ENCODE data around the gene STARD3.
"Not testable (repeated sequence)": the region's sequence is repeated elsewhere in the genome, so short reads cannot be mapped to it uniquely, and the experiment has no call there.

STARD3 gene

DNA sequence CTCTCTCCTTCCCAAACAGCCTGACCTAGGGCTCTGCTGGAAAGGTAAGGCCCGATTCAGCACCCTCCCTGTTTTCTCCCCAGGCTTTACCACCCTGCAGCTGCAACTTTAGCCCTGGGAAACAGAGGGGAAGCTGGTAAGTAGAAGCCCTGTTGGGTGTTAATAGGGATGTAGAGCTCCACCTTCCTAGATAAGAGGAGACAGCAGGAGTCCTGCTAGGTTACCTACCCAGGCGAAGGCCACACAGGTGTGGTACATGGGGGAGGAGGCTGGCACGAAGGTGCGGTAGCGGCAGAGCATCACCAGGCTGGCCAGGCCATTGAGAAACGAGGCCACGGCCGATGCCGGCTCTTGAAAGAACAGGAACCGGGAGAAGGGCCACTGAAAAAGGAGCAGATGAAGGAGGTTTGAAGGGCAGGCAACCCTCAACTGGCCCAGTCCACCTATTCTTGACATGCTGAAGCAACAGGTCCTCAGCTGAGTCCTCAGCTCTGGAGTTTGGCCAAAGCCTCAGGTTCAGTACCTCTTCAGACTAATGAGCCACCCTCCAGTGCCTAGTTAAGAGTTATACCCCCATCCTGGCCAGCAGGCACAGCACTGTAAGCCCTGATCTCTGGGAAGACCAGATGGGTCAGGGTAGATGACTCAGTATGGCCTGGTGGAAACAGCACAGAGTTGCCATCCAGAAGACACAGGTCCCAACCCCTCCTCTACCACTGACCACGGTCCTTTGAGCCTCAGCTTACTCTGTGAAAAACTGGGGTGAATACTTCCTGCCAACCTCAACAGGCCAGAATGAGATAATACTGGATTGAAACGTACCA is 47.6 kb downstream of the STARD3 start:
- no peak overlapping the region for H3K27ac ChIP-seq (ENCODE audit: low read length)
- peaks cover 15% of the 10 kb centered on the region; the same call in 1 of the 2 replicates for H3K4me1 ChIP-seq (ENCODE audit: insufficient read depth, low read length)
- H3K9ac ChIP-seq (ENCODE audit: low read depth, low read length), result no peak overlapping the region
- H3K36me3 ChIP-seq (ENCODE audit: insufficient read depth, low read depth, low read length), result peaks cover 18% of the 10 kb centered on the region
- no peaks in the 10 kb centered on the region for H3K9me3 ChIP-seq (ENCODE audit: insufficient read depth, low read depth, low read length)
- H3K4me3 ChIP-seq (ENCODE audit: low read length), result no peak overlapping the region
- H3K27me3 ChIP-seq (ENCODE audit: insufficient read depth, low read length), result no peaks in the 10 kb centered on the region

DNA sequence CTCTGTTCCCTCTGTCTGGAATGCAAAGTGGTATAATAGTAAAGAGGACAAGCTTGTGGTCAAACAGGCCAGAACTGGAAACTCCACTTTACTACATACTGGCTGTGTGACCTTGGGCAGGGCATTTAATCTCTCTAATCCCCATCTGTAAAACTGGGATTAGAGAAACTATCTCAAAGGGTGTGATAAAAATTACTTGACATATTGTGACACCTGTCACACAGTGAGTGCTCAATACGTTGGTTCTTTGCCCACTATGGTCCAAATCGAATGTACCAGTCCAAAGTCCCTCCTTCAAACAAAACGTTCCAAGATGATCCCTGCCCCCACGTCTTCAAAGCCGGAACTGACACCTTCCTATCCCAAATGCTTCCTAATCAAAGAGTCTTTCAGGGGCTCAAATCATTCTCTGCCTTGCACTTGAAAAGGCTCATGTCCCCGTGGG is 50.2 kb downstream of the STARD3 start:
- Histone ChIP-seq H3K4me1 (ENCODE audit: insufficient read depth, low read length) (peaks cover 25% of the 10 kb centered on the region), H3K36me3 (ENCODE audit: insufficient read depth, low read depth, low read length) (peaks cover 7% of the 10 kb centered on the region), H3K27ac (ENCODE audit: low read length) (peak overlapping the region; percentile 26), H3K4me3 (ENCODE audit: low read length) (peak overlapping the region; percentile 89), H3K9me3 (ENCODE audit: insufficient read depth, low read depth, low read length) (no peaks in the 10 kb centered on the region), H3K27me3 (ENCODE audit: insufficient read depth, low read length) (no peaks in the 10 kb centered on the region), H3K9ac (ENCODE audit: low read depth, low read length) (peak overlapping the region; percentile 94; the same call in 1 of the 2 replicates)

DNA sequence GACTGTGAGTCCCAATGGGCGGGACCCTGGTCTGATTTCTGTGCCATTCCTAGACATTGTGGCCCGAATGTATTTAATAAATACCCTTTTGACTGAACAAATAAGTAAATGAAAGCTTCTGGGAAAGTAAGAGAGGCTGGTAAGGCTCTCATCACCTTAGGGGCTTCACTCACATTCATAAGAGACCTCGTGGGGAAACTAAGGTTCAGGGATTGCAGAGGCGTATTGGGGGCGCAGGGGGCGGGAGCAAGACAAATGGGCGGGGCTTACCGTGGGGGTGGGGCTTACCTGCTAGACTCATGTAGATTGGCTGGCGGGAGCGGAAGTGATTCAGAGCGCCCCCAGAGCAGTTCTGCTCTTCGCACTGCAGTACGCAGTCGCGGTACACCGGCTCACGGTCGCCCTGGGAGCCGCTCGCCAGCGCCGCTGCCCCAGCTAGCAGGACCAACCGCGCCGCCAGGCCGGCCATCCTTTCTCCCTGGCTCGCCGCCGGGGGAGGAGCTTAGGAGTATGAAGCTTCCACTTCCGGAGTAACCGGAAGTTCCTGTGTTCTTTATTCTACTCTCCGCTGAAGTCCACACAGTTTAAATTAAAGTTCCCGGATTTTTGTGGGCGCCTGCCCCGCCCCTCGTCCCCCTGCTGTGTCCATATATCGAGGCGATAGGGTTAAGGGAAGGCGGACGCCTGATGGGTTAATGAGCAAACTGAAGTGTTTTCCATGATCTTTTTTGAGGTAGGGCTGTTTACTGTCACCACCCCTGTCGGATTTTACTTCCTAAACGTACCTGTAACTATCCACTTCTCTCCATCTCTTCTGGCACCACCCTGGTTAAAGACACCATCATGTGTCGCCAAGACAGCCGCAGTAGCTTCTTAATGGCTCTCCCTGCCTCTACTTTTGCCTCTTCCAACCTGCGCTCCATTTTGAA is 50.9 kb downstream of the STARD3 start, which contains the start of gene PGAP3:
Gene PGAP3, minus strand, starts transcription at position 512 of the 929 bp plus-strand sequence. Its CDS starts 43 bp downstream, at position 469.
- Histone ChIP-seq H3K9me3 (ENCODE audit: insufficient read depth, low read depth, low read length) (no peaks in the 10 kb centered on the region), H3K4me1 (ENCODE audit: insufficient read depth, low read length) (peaks cover 25% of the 10 kb centered on the region), H3K4me3 (ENCODE audit: low read length) (peak within 1 kb of the TSS; percentile 89), H3K27me3 (ENCODE audit: insufficient read depth, low read length) (no peaks in the 10 kb centered on the region), H3K27ac (ENCODE audit: low read length) (peak within 1 kb of the TSS; percentile 95), H3K9ac (ENCODE audit: low read depth, low read length) (peak within 1 kb of the TSS; percentile 94), H3K36me3 (ENCODE audit: insufficient read depth, low read depth, low read length) (peaks cover 7% of the 10 kb centered on the region)

DNA sequence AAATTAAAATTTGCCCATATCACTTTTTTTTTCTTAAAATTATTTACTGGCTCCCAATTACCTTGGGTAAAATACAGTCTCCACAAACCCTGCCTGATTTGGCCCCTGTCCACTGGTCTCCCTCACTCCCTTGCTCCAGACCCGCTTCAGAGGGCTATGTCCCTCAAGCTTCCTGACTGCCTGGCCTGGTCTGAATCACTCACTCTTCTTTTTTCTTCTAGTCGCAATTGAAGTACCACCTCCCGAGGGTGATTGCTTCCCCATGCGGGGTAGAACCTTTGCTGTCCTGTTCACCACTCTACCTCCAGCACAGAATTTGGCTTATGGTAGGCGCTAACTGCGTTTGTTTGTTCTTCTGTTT is 51.5 kb downstream of the STARD3 start:
- H3K9me3 ChIP-seq (ENCODE audit: insufficient read depth, low read depth, low read length), result no peaks in the 10 kb centered on the region
- H3K4me3 ChIP-seq (ENCODE audit: low read length), result peak overlapping the region; percentile 89
- H3K27me3 ChIP-seq (ENCODE audit: insufficient read depth, low read length), result no peaks in the 10 kb centered on the region
- H3K4me1 ChIP-seq (ENCODE audit: insufficient read depth, low read length), result peaks cover 25% of the 10 kb centered on the region
- H3K36me3 ChIP-seq (ENCODE audit: insufficient read depth, low read depth, low read length), result peaks cover 7% of the 10 kb centered on the region
- H3K9ac ChIP-seq (ENCODE audit: low read depth, low read length), result peak overlapping the region; percentile 94
- H3K27ac ChIP-seq (ENCODE audit: low read length), result peak overlapping the region; percentile 95

DNA sequence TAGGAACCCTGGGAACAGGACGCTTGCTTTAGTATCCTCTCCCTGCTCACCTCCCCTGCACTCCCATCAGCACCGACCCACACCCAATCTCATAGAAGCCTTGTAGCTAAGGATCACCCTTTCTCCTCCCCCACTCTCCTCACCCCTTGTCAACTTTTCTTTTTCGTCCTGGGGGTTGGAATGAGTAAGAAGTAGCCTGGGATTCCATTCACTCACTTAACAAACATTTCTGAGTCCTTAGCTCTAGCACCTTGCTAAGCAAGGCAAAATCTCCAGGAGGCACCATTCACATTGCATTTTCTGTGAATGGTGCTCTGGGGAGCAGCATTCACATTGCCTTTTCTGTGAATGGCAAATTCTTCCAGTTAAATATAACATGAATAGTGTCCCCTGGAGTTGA is 52.0 kb downstream of the STARD3 start:
- no peaks in the 10 kb centered on the region for H3K27me3 ChIP-seq (ENCODE audit: insufficient read depth, low read length)
- peak overlapping the region; percentile 89 for H3K4me3 ChIP-seq (ENCODE audit: low read length)
- peak overlapping the region; percentile 95 for H3K27ac ChIP-seq (ENCODE audit: low read length)
- peaks cover 7% of the 10 kb centered on the region for H3K36me3 ChIP-seq (ENCODE audit: insufficient read depth, low read depth, low read length)
- H3K4me1 ChIP-seq (ENCODE audit: insufficient read depth, low read length), result peaks cover 25% of the 10 kb centered on the region
- H3K9me3 ChIP-seq (ENCODE audit: insufficient read depth, low read depth, low read length), result no peaks in the 10 kb centered on the region
- H3K9ac ChIP-seq (ENCODE audit: low read depth, low read length), result peak overlapping the region; percentile 94

DNA sequence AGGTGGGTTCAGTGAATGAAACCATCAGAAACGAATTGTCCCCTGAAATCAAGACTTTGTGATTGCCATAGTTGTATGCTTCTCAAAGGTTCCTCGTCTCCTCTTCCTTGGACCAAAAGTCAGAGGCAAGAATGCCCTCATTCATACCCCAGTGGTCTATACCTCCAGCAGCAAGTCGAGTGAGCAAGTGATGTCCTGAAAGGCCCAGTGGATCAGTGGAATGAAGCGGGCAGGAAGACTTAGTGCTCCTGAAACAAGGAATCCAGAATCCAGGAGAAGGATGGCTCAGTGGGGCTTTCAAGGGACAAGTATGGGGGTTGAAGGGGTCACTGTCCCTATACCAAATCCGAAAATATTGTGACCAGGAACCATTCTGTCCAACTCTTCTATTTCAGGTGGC is 57.6 kb downstream of the STARD3 start:
- no peaks in the 10 kb centered on the region for H3K36me3 ChIP-seq (ENCODE audit: insufficient read depth, low read depth, low read length)
- H3K4me1 ChIP-seq (ENCODE audit: insufficient read depth, low read length), result peaks cover 44% of the 10 kb centered on the region
- H3K9ac ChIP-seq (ENCODE audit: low read depth, low read length), result peak overlapping the region; percentile 63; the same call in 1 of the 2 replicates
- H3K27ac ChIP-seq (ENCODE audit: low read length), result peak overlapping the region; percentile 4
- no peak overlapping the region for H3K4me3 ChIP-seq (ENCODE audit: low read length)
- no peaks in the 10 kb centered on the region for H3K27me3 ChIP-seq (ENCODE audit: insufficient read depth, low read length)
- no peaks in the 10 kb centered on the region for H3K9me3 ChIP-seq (ENCODE audit: insufficient read depth, low read depth, low read length)

DNA sequence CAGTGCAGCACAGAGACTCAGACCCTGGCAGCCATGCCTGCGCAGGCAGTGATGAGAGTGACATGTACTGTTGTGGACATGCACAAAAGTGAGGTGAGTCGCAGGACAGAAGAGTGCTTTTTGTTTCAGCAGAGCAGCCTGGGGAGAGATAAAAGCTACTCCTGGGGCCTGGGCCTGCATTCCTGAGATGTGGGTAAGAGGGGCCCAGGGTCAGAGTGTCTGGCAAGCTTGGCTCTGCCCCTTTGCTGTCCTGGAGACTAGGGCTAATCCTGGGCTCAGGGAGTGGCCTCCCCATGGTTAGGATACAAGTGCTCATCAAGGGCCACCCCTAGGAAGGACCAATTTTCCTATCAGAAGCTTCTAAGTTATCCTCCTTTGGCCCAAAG is 58.1 kb downstream of the STARD3 start:
- peaks cover 39% of the 10 kb centered on the region for H3K4me1 ChIP-seq (ENCODE audit: insufficient read depth, low read length)
- H3K27ac ChIP-seq (ENCODE audit: low read length), result peak overlapping the region; percentile 17
- H3K4me3 ChIP-seq (ENCODE audit: low read length), result no peak overlapping the region
- H3K9me3 ChIP-seq (ENCODE audit: insufficient read depth, low read depth, low read length), result no peaks in the 10 kb centered on the region
- no peaks in the 10 kb centered on the region for H3K36me3 ChIP-seq (ENCODE audit: insufficient read depth, low read depth, low read length)
- no peaks in the 10 kb centered on the region for H3K27me3 ChIP-seq (ENCODE audit: insufficient read depth, low read length)
- peak overlapping the region; percentile 63; the same call in 1 of the 2 replicates for H3K9ac ChIP-seq (ENCODE audit: low read depth, low read length)

DNA sequence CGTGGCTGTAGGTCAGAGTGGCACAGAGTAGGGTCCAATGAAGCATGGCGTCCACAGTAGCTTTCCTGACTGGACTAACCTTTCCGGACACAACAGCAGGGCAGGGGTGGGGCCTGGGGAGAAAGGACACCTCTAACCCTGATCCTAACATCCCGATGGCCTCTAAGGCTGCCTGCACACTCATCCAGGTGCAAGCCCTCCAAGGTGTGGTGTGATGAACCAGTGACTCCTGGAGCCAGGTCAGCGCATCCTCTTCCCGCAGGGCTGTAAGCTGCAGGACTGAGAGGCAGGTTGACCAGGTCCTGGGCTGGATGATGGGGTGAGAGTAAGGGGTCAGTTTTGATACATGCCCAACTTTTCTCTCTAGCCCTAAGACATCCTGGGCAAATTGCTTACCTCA is 59.8 kb downstream of the STARD3 start:
- Histone ChIP-seq H3K9me3 (ENCODE audit: insufficient read depth, low read depth, low read length) (no peaks in the 10 kb centered on the region), H3K9ac (ENCODE audit: low read depth, low read length) (peak overlapping the region; percentile 58; the same call in 1 of the 2 replicates), H3K27ac (ENCODE audit: low read length) (peak overlapping the region; percentile 80), H3K27me3 (ENCODE audit: insufficient read depth, low read length) (no peaks in the 10 kb centered on the region), H3K36me3 (ENCODE audit: insufficient read depth, low read depth, low read length) (peaks cover 1% of the 10 kb centered on the region; the same call in 1 of the 2 replicates), H3K4me1 (ENCODE audit: insufficient read depth, low read length) (peaks cover 33% of the 10 kb centered on the region; the same call in 1 of the 2 replicates), H3K4me3 (ENCODE audit: low read length) (peak overlapping the region; percentile 36; the same call in 1 of the 2 replicates)

DNA sequence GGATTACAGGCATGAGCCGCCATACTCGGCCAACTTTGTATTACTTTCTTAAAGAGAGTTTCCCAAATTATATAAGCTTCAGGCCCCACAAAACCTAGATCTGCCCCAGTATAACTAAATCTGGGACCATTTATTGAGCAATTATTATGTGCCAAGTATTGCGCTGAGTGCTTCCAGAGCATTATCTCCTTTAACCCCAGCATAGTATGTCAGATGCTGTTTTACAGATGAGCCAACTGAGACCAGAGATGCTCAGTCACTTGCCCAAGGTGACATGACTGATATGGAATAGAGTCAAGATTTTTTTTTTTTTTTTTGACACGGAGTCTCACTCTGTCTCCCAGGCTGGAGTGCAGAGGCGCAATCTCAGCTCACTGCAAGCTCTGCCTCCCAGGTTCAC is 61.0 kb downstream of the STARD3 start:
- H3K36me3 ChIP-seq (ENCODE audit: insufficient read depth, low read depth, low read length), result peaks cover 13% of the 10 kb centered on the region; the same call in 1 of the 2 replicates
- H3K4me3 ChIP-seq (ENCODE audit: low read length), result no peak overlapping the region
- no peaks in the 10 kb centered on the region for H3K27me3 ChIP-seq (ENCODE audit: insufficient read depth, low read length)
- H3K9ac ChIP-seq (ENCODE audit: low read depth, low read length), result no peak overlapping the region
- H3K4me1 ChIP-seq (ENCODE audit: insufficient read depth, low read length), result peaks cover 44% of the 10 kb centered on the region
- H3K27ac ChIP-seq (ENCODE audit: low read length), result no peak overlapping the region
- no peaks in the 10 kb centered on the region for H3K9me3 ChIP-seq (ENCODE audit: insufficient read depth, low read depth, low read length)

DNA sequence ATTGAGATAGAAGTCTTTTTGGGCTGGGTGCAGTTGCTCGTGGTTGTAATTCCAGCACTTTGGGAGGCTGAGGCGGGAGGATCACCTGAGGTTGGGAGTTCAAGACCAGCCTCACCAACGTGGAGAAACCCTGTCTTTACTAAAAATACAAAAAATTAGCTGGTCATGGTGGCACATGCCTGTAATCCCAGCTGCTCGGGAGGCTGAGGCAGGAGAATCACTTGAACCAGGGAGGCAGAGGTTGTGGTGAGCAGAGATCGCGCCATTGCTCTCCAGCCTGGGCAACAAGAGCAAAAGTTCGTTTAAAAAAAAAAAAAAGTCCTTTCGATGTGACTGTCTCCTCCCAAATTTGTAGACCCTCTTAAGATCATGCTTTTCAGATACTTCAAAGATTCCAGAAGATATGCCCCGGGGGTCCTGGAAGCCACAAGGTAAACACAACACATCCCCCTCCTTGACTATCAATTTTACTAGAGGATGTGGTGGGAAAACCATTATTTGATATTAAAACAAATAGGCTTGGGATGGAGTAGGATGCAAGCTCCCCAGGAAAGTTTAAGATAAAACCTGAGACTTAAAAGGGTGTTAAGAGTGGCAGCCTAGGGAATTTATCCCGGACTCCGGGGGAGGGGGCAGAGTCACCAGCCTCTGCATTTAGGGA is 62.3 kb downstream of the STARD3 start:
- Histone ChIP-seq H3K4me3 (ENCODE audit: low read length) (peak overlapping the region; percentile 97), H3K9ac (ENCODE audit: low read depth, low read length) (peak overlapping the region; percentile 91; the same call in 1 of the 2 replicates), H3K27ac (ENCODE audit: low read length) (peak overlapping the region; percentile 88), H3K4me1 (ENCODE audit: insufficient read depth, low read length) (peaks cover 45% of the 10 kb centered on the region), H3K36me3 (ENCODE audit: insufficient read depth, low read depth, low read length) (peaks cover 26% of the 10 kb centered on the region; the same call in 1 of the 2 replicates)
- H3K27me3 ChIP-seq (ENCODE audit: insufficient read depth, low read length); H3K9me3 ChIP-seq (ENCODE audit: insufficient read depth, low read depth, low read length): not testable (repeated sequence)

DNA sequence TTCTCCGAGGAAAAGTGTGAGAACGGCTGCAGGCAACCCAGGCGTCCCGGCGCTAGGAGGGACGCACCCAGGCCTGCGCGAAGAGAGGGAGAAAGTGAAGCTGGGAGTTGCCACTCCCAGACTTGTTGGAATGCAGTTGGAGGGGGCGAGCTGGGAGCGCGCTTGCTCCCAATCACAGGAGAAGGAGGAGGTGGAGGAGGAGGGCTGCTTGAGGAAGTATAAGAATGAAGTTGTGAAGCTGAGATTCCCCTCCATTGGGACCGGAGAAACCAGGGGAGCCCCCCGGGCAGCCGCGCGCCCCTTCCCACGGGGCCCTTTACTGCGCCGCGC is 62.8 kb downstream of the STARD3 start, which contains the start of gene ERBB2:
Gene ERBB2, plus strand, starts transcription at position 247 of the 330 bp plus-strand sequence. CDS start 175 bp downstream, outside the sequence.
- no peaks in the 10 kb centered on the region for H3K27me3 ChIP-seq (ENCODE audit: insufficient read depth, low read length)
- peak within 1 kb of the TSS; percentile 88 for H3K27ac ChIP-seq (ENCODE audit: low read length)
- peaks cover 45% of the 10 kb centered on the region for H3K4me1 ChIP-seq (ENCODE audit: insufficient read depth, low read length)
- peak within 1 kb of the TSS; percentile 97 for H3K4me3 ChIP-seq (ENCODE audit: low read length)
- no peaks in the 10 kb centered on the region for H3K9me3 ChIP-seq (ENCODE audit: insufficient read depth, low read depth, low read length)
- peaks cover 31% of the 10 kb centered on the region; the same call in 1 of the 2 replicates for H3K36me3 ChIP-seq (ENCODE audit: insufficient read depth, low read depth, low read length)
- H3K9ac ChIP-seq (ENCODE audit: low read depth, low read length), result peak within 1 kb of the TSS; percentile 91; the same call in 1 of the 2 replicates
